ENCODE results near the gene NAT16.
A peak's percentile ranks its signal among the peaks of the same experiment; 100 is the strongest.
"Not testable (repeated sequence)": the region's sequence is repeated elsewhere in the genome, so short reads cannot be mapped to it uniquely, and the experiment has no call there.

The NAT16 gene

DNA sequence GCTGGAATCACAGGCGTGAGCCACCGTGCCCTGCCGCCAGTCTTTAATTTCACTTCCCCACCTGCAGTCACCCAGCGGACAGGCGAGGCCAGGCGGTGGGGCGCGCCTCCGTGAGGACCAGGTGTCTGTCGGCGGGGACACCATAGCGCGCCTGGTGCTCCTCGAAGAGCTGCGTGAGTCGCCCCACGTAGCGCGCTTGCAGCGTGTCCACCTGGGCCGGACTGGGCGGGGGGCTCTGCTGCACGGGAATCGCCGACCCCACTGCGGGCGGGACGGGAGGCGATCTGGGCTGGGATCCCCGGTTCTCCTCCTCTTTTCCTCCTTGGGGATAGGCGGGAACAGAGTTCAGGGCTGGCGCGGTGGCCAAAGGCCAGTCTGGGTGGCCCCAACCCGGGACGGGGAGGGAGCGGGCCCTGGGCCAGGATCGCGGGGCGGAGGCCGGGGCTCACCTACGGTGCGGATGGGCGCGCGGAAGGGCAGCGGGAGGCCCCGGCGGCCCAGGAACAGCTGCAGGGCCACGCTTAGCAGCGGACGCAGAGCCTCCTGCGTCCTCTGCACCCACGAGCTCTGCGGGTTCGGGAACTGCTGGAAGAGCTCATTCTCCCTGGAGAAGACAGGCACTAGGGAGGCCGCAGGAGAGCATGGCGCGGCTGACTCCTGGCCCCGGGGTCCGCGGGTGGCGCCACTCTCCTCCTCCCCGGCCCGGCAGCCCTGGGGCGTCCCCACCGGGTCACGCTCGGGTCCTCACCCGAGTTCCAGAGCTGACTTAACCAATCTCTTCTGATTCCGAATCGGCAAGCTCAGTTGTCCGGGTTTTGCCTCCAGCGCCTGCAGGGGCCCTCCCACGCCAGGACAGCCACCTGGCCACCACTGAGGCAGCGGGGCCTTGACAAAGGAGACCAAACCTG lies 21.9 kb upstream of the NAT16 start:
- DNase-seq, result peak; percentile 83

DNA sequence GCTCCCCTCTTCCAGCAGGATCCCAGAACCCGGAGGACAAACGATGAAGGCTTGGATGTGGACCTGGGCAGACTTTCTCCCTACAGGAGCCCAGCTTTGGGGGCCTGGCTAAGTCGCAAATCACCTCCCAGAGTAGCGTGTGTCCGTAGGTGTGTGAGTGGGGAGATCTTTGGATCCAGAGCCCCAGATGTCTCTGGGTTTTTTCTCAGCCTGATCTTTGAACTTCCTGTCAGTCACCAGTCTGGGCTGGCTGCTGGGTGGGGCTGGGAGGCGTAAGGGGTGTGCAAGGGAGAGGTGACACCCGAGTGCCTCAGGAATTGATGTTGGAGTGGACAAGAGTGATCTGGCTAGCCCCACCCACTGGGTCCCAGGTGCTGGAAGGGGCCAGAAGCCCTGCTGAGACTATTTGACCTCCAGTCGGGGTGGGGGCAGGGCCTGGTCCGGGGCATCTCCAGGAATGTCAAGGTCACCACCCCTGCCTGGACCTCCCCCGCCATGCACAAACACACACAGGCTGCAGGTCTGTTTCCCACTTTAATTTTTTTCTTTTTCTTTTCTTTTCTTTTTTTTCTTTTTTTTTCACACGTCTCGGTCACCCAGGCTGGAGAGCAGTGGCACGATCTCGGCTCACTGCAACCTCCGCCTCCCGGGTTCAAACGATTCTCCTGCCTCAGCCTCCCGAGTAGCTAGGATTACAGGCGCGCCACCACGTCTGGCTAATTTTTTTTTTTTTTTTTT lies 20.9 kb upstream of the NAT16 start, which contains the start of gene MOGAT3:
Gene MOGAT3 (minus strand): TSS at position 175 of the 738 bp plus-strand sequence. CDS start 182 bp downstream, outside the sequence.
- DNase-seq, result no peak

DNA sequence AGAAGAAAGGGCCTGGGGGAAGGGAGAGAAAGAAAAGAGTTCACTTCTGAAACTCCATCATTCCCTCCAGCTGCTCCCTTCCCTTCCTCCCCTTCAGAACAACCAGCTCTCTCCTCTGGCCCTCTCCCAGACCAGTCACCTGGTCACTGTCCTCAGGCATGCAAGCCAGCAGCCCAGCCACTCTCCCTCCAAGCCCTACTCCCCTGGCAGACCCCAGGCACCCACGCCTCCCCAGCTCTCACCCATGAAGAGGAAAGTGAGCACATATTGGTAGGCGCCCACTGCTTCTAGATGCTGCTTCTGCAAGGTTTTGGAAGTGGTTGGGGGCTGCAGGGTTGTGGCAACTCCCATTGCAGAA lies 20.4 kb upstream of the NAT16 start:
- no peak for DNase-seq

DNA sequence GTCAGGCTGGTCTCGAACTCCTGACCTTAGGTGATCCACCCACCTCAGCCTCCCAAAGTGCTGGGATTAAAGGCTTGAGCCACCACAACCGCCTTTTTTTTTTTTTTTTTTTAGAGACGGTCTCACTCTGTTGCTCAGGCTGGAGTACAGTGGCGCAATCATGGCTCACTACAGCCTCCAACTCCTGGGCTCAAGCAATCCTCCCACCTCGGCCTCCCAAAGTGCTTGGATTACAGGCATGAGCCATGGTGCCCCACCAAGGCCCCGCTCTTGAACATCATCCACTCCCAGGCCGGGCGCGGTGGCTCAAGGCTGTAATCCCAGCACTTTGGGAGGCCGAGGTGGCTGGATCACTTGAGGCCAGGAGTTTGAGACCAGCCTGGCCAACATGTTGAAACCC lies 19.4 kb upstream of the NAT16 start:
- not testable (repeated sequence) for DNase-seq

DNA sequence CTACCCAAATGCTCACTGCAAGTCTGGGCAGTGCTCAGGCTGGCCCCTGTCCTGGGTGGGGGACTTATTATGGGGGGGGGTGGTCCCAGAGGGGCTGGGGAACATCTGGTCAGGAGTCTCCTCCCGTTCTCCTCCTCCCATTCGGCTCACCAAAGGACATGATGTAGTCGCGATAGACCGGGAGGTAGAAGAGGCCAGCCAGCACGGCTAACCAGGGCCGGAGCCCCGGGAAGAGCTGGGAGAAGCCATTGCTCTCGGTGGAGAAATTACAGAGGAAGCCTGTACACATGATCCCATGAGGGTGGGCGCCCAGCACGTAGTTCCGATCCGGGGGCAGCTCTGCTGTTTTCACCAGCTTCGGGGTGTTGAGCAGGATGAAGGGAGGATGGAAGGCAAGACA lies 18.4 kb upstream of the NAT16 start:
- no peak for DNase-seq

DNA sequence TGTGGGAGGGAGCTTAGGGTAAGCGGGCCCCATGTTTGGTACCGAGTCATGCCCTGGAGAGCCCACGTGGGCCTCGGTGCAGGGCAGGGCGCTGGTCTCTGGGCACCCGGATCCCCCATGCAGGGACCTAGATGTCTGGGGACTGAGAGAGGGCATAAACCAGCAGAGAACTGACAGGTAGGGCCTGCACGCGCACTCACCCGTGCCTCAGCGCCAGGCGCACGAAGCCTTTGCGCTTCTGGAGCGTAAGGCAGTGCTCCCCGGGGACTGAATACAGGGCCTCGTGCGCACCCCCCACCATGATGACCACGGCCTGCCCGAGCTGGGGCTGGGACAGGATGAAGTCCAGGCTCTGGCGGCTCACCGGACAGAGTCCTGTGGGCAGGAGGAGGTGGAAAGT lies 17.9 kb upstream of the NAT16 start:
- DNase-seq, result no peak

DNA sequence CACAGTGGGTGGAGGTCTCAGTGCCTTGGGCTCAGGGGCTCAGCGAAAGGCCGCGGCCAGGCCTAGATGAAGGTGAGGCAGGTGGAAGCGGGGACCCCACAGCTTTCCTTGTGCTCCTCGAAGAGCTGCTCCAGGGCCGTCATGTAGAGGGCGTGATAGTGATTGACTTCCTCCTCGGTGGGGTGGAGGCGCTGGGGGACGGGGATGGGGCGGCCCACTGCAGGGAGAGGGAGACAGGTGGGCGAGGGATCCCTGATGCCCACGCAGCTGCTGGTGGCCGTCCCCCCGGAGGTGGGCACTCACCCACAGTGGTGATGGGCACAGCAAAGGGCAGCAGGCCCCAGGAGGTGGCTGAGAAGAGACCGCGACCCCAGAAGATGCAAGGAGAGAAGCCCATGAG lies 15.8 kb upstream of the NAT16 start:
- DNase-seq, result no peak

DNA sequence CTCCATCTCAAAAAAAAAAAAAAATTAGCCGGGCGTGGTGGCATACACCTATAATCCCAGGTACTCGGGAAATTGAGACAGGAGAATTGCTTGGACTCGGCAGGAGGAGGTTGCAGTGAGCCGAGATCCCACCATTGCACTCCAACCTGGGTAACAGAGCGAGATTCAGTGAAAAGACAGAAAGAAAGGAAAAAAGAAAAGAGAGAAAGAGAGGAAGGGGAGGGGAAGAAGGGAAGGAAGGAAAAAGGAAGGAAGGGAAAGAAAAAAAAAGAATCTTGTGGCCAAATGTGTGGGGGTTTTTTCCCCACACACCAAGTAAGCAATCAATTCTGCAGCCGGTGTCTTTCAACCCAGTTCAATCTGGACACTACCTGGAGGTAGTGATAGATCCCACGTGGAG lies 9.0 kb upstream of the NAT16 start:
- no peak for DNase-seq

DNA sequence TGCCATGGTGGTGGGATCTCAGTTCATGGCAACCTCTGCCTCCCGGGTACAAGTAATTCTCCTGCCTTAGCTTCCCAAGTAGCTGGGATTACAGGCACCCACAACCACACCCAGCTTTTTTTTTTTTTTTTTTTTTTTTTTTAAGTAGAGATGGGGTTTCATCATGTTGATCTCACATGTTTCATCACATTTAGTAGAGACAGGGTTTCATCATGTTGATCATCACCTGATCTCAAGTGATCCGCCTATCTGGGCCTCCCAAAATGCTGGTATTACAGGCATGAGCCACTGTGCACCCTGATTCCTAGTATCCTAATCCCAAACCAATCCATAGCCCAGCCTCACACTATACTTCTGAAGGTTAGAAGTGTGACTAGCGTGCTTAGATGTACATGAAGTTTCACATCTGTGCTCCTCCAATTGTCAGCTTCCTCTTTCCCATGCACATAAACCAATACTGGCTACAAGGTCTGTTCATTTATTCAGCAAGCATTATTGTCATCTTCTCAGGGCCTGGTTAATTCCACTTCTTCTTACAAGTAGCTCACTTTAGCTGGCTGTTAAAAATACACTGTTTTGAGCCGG lies 6.8 kb upstream of the NAT16 start:
- peak; percentile 54 for DNase-seq

DNA sequence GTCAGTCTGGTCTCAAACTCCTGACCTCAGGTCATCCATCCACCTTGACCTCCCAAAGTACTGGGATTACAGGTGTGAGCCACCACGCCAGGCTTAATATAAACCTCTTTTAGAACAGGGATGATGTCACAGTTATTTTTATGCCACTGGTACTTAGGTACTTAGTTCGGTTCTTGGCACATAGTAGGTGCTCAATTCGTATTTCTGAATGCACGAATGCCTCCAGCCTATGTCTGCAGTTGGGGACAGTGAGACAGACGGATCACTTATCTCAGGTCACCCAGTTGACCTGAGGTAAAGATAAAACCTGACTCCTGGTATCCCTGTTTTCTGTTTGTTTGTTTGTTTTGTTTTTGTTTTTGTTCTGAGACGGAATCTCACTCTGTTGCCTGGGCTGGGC lies 6.1 kb upstream of the NAT16 start:
- DNase-seq, result no peak

DNA sequence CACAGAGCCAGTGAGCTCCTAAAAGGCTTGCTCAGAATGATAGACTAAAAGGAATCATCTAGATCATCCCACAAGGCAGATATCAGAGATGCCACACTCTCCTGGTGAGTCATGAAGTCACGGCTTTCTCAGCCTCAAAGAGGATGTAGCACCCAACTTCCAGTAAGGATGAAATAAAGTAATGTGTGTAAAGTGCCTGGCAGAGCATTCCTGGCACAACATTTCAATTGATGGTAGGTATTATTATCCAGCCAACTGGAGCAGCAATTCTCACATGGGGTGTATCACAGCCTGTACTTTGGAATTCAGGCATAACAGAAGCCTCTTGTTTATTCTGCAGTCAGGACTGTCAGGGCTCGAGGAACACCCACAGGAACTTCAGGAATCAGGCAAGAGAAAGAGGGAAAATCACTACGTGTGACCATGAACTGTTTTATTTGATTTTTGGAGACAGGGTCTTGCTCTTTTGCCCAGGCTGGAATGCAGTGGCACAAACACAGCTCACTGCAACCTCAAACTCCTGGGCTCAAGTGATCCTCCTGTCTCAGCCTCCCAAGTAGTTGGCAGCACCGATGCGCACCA lies 5.3 kb upstream of the NAT16 start:
- no peak for DNase-seq

DNA sequence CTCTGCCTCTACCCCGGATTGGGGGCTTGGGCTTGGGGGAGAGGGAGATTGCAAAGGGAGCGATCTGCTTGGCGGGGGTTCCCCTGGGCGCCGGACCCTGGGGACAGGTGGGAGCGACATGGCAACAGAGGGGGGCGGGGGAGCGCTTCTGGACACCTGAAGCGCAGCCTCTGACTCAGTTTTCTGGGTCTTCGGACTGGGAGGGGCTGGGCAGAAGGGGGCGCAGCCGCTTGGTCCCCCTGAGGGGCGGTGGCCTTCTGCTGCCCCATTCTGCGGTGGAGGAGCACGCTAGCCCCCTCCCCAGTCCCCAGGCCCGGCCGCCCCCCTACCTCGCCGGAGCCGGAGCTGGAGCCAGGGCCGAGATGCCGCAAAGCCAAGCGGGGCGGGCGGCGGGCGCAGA lies 380 bp downstream of the NAT16 start:
- DNase-seq, result no peak

DNA sequence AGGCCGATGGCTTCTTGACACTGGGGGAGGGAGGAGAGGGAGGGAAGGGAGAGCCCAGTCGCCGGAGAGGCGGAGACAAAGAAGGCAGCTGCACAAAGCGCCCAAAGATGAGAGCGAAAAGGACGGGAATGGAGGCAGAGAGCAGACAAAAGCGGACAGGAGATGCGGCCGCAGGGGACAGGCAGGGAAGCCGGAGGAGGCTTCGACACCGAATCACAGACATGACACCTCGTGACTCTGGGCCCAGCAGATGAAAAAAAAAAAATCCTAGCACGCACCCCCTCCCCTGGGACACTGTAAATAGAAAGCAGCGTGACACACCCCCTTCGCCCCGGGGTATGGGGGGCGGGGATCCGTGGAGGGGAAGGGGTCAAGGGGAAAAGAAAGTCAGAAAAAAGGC lies 976 bp downstream of the NAT16 start:
- peak; percentile 70 for DNase-seq

DNA sequence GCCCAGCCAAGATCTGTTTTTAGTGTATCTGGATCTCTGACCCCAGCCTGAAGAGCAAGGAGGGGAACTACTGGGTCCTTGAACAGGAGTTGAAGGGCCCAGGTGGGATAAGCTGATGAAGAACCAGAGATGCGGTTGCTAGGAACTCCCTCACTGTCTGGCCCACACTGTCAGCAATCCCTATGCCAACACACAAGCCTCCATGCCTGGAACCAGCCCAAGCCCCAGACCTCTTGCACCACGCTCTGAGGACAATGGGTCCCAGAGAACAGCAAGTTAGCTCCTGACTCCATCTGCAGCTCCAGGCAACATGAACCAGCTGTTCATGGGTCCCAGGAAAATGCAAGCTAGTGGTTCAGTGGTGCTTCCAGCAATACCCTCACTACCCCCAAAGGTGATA lies 2.4 kb downstream of the NAT16 start:
- no peak for DNase-seq

DNA sequence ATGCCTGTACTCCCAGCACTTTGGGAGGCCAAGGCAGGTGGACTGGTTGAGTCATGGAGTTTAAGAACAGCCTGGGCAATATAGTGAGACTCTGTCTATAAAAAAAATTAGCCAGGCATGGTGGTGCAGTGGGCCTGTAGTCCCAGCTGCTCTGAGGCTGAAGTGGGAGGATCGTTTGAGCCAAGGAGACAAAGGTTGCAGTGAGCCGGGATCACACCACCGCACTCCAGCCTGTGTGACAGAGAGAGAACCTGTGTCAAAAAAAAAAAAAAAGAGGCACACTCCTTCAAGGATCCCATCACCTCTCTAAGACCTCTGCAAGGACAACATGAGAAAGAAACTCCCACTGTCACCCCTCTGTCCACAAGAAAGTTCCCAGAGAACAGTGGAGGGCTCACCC lies 4.4 kb downstream of the NAT16 start:
- DNase-seq, result no peak

DNA sequence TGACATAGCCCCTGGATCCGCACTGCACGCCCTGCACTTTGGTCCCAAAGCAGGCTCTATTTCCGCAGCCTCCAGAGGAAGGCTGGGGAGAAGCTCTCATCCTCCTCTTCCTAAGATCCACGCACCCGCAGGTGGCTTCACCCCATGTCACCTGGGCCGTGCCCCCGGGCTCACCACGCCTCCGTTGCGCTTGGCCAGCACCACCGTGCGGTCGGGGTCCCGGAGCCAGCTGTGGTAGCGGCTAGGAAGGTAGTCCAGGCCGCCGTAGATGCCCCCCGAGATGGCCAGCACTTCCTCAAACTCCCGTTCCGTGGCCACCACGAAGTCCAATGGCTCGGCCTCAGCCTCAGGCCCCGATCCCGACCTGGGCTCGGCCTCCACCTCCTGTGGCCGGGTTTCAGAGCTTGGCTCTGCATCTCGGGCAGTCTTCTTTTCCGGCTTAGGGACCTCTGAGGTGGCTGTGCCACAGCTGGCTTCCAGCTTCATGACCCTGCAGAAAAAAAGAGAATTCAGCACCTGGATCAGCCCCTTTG lies 5.7 kb downstream of the NAT16 start:
- DNase-seq, result peak; percentile 79

DNA sequence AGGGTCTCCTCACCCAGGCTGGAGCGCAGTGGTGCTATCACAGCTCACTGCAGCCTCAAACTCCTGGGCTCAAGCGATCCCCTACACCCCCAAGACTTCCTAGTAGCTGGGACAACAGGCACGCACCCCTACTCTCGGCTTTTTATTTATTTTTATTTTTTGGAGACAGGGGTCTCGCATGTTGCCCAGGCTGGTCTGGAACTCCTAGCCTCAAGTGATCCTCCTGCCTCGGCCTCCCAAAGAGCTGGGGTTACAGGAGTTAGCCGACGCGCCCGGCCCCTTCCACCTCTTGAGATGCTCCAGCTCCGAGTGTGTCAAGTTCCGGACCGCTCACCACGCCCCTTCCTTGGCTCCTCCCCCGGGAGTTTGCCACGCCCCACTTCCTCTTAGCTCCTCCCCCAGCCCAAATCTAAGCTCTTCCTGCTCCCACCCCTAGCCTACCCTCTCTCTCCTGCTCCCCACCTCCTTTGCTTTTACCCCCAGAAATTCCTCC lies 6.3 kb downstream of the NAT16 start:
- DNase-seq, result peak; percentile 60

DNA sequence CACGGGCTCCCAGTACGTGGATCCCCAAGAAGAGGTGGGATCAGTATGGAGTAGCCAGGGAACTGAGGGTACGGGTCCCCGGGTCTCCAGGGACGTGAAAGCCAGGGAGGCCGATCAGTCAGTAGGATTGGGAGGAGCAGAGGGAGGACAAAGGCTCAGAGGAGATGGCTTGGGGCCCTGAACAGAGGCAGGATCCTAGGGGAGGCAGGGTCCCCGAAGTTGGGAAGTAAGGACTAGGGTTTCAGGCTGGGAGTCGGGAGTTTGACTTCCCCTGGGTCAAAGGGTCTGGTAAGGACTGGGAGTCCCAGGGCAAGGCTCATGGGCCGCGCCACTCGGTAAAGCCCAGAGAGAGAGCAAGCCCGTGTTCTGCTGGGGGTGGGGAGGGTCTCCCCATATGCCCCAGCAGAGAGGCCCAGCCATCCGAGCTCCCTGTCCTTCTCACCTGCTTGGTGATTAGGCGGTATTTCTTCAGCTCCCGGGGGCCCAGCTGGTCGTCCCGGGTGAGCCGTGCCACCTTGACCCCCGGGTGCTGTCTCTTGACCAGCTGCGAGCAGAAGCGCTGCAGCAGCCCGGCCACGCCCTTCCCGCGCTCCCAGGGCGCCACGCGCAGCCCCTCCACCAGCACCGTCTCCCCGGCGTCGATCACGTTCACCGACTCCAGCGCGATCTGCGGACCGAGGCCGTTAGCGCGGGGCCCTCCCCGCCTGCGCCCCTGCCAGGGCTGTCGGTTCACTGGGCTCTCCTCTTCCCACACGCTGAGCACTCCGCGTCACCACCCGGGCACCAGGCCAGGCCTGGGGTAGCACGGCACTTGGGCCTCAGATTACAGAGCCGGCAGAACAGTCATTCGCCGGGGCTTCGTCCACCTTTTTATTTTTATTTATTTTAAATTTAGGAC lies 7.0 kb downstream of the NAT16 start:
- DNase-seq, result peak; percentile 93

DNA sequence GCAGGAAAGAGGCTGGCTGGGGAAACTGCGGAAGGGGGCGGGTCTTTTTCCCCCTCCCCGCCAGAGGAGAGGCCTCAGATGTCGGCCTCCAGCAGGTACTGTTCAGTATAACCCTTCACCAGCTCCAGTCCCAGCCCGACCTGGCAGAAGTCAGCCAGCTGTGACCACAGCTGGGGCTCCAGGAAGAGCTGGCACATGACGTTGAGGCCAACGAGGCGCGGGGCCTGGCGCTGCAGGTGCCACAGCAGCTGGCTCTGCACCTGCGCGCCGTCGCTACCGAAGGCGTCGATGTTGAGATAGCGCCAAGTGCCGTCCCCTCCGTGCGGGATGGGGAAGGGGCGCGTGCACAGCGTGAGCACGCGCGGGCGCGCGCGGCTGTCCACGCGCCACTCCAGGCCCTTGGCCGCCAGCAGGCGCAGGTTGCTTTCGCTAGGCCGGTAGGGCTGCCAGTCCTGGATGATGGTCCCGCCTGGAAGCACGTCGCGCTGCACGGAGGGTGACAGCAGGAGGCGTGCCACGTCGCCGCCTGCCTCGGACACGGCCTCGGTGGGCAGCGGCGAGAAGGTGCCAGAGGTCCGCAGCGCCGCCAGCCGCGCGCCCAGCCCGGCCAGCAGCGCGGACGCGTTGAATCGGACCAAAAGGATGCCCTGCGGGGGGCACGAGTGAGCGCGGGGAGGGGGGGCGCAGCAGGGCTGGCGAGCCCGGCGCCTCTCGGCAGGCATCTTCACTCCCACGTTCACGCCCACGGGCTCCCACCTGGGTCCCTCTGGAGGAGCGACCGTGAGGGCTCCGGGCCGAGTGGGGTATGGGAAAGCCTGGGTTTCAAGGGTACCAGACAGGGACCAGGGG lies 7.9 kb downstream of the NAT16 start:
- peak; percentile 99 for DNase-seq

DNA sequence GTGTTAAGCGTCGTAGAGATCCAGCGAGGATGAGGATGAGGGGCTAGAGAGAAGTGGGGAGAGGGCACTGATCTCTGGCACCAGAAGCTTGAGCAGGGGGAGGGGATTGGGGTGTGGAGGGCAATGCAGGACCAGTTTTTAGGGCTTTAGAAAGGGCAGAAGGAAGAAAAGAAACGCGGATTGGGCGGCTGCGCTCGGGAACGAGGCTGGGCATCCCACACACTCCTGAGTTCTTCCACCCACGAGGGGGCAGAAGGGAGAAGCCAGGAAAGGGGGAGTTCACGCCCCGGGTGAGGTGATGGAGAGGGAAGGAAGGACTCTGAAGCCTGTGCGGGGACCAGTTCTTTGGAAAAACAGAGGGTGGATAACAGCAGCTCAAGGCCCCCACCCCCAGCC lies 8.7 kb downstream of the NAT16 start:
- peak; percentile 24 for DNase-seq

All from RPMI8226 (cell line).